ENCODE measurements around the gene RTRAF. TPM values are rescaled to one million over a fixed set of nuclear protein-coding genes. Genes with fewer than 3 reads are reported as not detected.

Gene RTRAF
- total and polyA plus RNA-seq, 10 of the 15 experiments (the other 5 are each of a cell fraction or from before 2014, with no cell fraction given): 248 to 540 (median 368) TPM

DNA sequence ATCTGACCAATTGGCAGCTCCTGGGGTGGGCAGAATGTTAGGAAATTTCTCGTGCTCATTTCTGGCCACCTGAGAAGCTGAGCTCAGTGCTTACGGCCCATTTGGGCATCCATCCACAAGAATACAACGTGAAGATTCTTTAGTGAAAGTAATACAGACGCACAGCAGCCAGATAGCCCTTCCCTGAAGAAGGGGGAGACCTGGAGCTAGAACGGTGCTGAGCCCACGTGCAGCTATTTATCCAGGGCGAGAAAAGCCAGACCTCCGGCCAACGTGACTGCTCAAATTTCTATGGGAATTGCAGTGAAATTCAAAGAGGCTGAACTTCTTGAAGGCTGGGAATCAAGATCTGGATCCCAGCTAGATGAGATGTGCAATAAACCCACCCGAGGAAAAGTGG is 58.8 kb downstream of the RTRAF start:
- in situ Hi-C loops (cut with MboI) (loop anchor here (10.0 kb wide), 1 partner anchor 227 kb away; no protein-coding TSS in a partner anchor), intact Hi-C loops (cut with micrococcal nuclease; ENCODE audit: unreplicated experiment) (no loop called here)
- POLR2A ChIA-PET: no interaction called here
- Histone ChIP-seq H4K20me1 (ENCODE audit: control insufficient read depth, insufficient read depth) (no peaks in the 10 kb centered on the region), H2AFZ (ENCODE audit: control insufficient read depth, low read depth, low read length) (no peak overlapping the region), H3K4me1 (ENCODE audit: control insufficient read depth, insufficient read depth, low read length) (no peaks in the 10 kb centered on the region), H3K9me3 (replicated peaks; ENCODE audit: control insufficient read depth, insufficient read depth, low read length) (no peaks in the 10 kb centered on the region), H3K27ac (ENCODE audit: control insufficient read depth, insufficient read depth) (no peak overlapping the region), H3K79me2 (ENCODE audit: control insufficient read depth, insufficient read depth, low read length) (no peaks in the 10 kb centered on the region), H3K9ac (ENCODE audit: control insufficient read depth, insufficient read depth, low read length) (no peak overlapping the region), H3K4me2 (ENCODE audit: control insufficient read depth, insufficient read depth) (no peak overlapping the region), H3K36me3 (ENCODE audit: control insufficient read depth in 2 of 2, insufficient read depth in 2 of 2, low read length in 1 of 2) (no peaks in the 10 kb centered on the region), H3K27me3 (replicated peaks in 1 of 2; ENCODE audit: control insufficient read depth in 2 of 2, insufficient read depth in 2 of 2, low read length in 1 of 2) (peaks cover 0 to 1% of the 10 kb centered on the region in 2 experiments; a peak in 1 of 4 replicates), H3K4me3 (no peak overlapping the region)
- SMC1A ChIA-PET (ENCODE audit: uncharacterized antibody, unreplicated experiment): interaction anchor here (0.6 kb wide), 1 partner anchor 1045 kb away, joined by 3 read pairs; no protein-coding TSS in a partner anchor
- CTCF ChIA-PET: interaction anchor here (1.0 to 1.1 kb wide), 2 partner anchors 16 to 52 kb away, joined by 3 to 5 read pairs; no protein-coding TSS in a partner anchor
- no peak for FAIRE-seq
- 39% methylated on average over 10 of the region's 10 CpGs for WGBS (ENCODE audit: insufficient coverage, insufficient replicate concordance, low lambda C conversion rate, missing lambda C conversion rate)
- no peak for DNase-seq (ENCODE audit: low read depth, low spot score)
- no TSS peak for BruUV-seq (replicated peaks)
- no peak for ATAC-seq
- RAD21 ChIA-PET (ENCODE audit: unreplicated experiment): no interaction called here
- TF ChIP-seq GATAD2B (conservative IDR thresholded peaks at IDR 0.05; ENCODE audit: low read depth) (no peak), CREM (IDR thresholded peaks at IDR 0.05; ENCODE audit: low read depth) (no peak), HCFC1 (IDR thresholded peaks at IDR 0.05; ENCODE audit: low read length) (no peak), RELA (IDR thresholded peaks at IDR 0.05; ENCODE audit: borderline replicate concordance, partially characterized antibody) (no peak), NFIC (IDR thresholded peaks at IDR 0.05; ENCODE audit: low read depth, low read length) (no peak), RBBP5 (conservative IDR thresholded peaks at IDR 0.05) (no peak), NR2C2 (IDR thresholded peaks at IDR 0.05; ENCODE audit: borderline replicate concordance, control insufficient read depth, insufficient read length, low read depth) (no peak), TARDBP (IDR thresholded peaks at IDR 0.05; ENCODE audit: borderline replicate concordance) (no peak), ZNF217 (IDR thresholded peaks at IDR 0.05) (no peak), CREB1 (IDR thresholded peaks at IDR 0.05; ENCODE audit: low read depth) (no peak), ESRRA (IDR thresholded peaks at IDR 0.05; ENCODE audit: low read length) (no peak), SIN3A (IDR thresholded peaks at IDR 0.05; ENCODE audit: low read depth, low read length) (no peak), HDGF (IDR thresholded peaks at IDR 0.05) (no peak), MTA3 (IDR thresholded peaks at IDR 0.05; ENCODE audit: borderline replicate concordance, low read length) (no peak)
- TF ChIP-seq, protein P1, sequence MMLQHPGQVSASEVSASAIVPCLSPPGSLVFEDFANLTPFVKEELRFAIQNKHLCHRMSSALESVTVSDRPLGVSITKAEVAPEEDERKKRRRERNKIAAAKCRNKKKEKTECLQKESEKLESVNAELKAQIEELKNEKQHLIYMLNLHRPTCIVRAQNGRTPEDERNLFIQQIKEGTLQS (IDR thresholded peaks at IDR 0.05; ENCODE audit: borderline replicate concordance, extremely low read depth, low read depth, low read length): no peak
- TF ChIP-seq, protein P2, sequence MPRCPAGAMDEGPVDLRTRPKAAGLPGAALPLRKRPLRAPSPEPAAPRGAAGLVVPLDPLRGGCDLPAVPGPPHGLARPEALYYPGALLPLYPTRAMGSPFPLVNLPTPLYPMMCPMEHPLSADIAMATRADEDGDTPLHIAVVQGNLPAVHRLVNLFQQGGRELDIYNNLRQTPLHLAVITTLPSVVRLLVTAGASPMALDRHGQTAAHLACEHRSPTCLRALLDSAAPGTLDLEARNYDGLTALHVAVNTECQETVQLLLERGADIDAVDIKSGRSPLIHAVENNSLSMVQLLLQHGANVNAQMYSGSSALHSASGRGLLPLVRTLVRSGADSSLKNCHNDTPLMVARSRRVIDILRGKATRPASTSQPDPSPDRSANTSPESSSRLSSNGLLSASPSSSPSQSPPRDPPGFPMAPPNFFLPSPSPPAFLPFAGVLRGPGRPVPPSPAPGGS (IDR thresholded peaks at IDR 0.05; ENCODE audit: borderline replicate concordance, insufficient read depth, low read depth, low read length, poor library complexity, severe bottlenecking): no peak
- TF ChIP-seq, protein P3, sequence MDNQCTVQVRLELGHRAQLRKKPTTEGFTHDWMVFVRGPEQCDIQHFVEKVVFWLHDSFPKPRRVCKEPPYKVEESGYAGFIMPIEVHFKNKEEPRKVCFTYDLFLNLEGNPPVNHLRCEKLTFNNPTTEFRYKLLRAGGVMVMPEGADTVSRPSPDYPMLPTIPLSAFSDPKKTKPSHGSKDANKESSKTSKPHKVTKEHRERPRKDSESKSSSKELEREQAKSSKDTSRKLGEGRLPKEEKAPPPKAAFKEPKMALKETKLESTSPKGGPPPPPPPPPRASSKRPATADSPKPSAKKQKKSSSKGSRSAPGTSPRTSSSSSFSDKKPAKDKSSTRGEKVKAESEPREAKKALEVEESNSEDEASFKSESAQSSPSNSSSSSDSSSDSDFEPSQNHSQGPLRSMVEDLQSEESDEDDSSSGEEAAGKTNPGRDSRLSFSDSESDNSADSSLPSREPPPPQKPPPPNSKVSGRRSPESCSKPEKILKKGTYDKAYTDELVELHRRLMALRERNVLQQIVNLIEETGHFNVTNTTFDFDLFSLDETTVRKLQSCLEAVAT (IDR thresholded peaks at IDR 0.05): no peak
- TF ChIP-seq, protein P4, sequence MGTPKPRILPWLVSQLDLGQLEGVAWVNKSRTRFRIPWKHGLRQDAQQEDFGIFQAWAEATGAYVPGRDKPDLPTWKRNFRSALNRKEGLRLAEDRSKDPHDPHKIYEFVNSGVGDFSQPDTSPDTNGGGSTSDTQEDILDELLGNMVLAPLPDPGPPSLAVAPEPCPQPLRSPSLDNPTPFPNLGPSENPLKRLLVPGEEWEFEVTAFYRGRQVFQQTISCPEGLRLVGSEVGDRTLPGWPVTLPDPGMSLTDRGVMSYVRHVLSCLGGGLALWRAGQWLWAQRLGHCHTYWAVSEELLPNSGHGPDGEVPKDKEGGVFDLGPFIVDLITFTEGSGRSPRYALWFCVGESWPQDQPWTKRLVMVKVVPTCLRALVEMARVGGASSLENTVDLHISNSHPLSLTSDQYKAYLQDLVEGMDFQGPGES (IDR thresholded peaks at IDR 0.05): no peak
- TF ChIP-seq, protein P5, sequence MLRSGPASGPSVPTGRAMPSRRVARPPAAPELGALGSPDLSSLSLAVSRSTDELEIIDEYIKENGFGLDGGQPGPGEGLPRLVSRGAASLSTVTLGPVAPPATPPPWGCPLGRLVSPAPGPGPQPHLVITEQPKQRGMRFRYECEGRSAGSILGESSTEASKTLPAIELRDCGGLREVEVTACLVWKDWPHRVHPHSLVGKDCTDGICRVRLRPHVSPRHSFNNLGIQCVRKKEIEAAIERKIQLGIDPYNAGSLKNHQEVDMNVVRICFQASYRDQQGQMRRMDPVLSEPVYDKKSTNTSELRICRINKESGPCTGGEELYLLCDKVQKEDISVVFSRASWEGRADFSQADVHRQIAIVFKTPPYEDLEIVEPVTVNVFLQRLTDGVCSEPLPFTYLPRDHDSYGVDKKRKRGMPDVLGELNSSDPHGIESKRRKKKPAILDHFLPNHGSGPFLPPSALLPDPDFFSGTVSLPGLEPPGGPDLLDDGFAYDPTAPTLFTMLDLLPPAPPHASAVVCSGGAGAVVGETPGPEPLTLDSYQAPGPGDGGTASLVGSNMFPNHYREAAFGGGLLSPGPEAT (IDR thresholded peaks at IDR 0.05; ENCODE audit: low read depth): no peak
